ENCODE results near the gene RFX3. TPM values are rescaled to one million over a fixed set of nuclear protein-coding genes. Genes with fewer than 3 reads are reported as not detected.

The RFX3 gene
- total and polyA plus RNA-seq, 2 donors (not counting 1 experiment from before 2014, with no cell fraction given) = 2.8 to 3.1 TPM

- Histone ChIP-seq H3K9me3 (ENCODE audit: control insufficient read depth, insufficient read depth, low read depth, low read length) (no peaks in the 10 kb centered on the region), H3K36me3 (ENCODE audit: control insufficient read depth, insufficient read depth, low read length) (no peaks in the 10 kb centered on the region), H3K4me3 (replicated peaks in 1 of 4; ENCODE audit: control extremely low read depth in 1 of 4, insufficient read depth in 1 of 4, low read depth in 3 of 4, low read length in 4 of 4) (no peak overlapping the region), H3K27ac (ENCODE audit: insufficient read depth, low read length) (no peak overlapping the region), H3K27me3 (ENCODE audit: control insufficient read depth, insufficient read depth, low read length) (no peaks in the 10 kb centered on the region), H3K79me2 (ENCODE audit: control insufficient read depth, insufficient read depth, low read length) (no peaks in the 10 kb centered on the region), H3K4me2 (ENCODE audit: extremely low read depth, insufficient read depth, low read length) (no peak overlapping the region), H3K9ac (ENCODE audit: insufficient read depth, low read length) (no peak overlapping the region), H4K20me1 (ENCODE audit: control insufficient read depth, extremely low read depth, insufficient read depth, low read length) (no peaks in the 10 kb centered on the region), H2AFZ (ENCODE audit: low read length) (no peak overlapping the region), H3K4me1 (ENCODE audit: control insufficient read depth, extremely low read depth, insufficient read depth, low read length) (no peaks in the 10 kb centered on the region)
- TF ChIP-seq EZH2 (IDR thresholded peaks at IDR 0.05; ENCODE audit: low read length, missing control alignments) (no peak), CTCF (conservative IDR thresholded peaks at IDR 0.05 in 1 of 2, IDR thresholded peaks at IDR 0.05 in 1 of 2; ENCODE audit: low read depth in 1 of 2, low read length in 2 of 2) (no peak)
- no peak for DNase-seq (ENCODE audit: low read depth in 2 of 2)
Measured at GRCh38 chr9:3506164-3506563, 19.6 kb downstream of the RFX3 start.

- no peak overlapping the region for H3K4me3 ChIP-seq (replicated peaks in 1 of 4; ENCODE audit: control extremely low read depth in 1 of 4, insufficient read depth in 1 of 4, low read depth in 3 of 4, low read length in 4 of 4)
- no peaks in the 10 kb centered on the region for H3K79me2 ChIP-seq (ENCODE audit: control insufficient read depth, insufficient read depth, low read length)
- H3K9ac ChIP-seq (ENCODE audit: insufficient read depth, low read length) = no peak overlapping the region
- peaks cover 2% of the 10 kb centered on the region for H3K4me1 ChIP-seq (ENCODE audit: control insufficient read depth, extremely low read depth, insufficient read depth, low read length)
- no peak overlapping the region for H2AFZ ChIP-seq (ENCODE audit: low read length)
- no peak overlapping the region for H3K27ac ChIP-seq (ENCODE audit: insufficient read depth, low read length)
- H3K36me3 ChIP-seq (ENCODE audit: control insufficient read depth, insufficient read depth, low read length) = no peaks in the 10 kb centered on the region
- H4K20me1 ChIP-seq (ENCODE audit: control insufficient read depth, extremely low read depth, insufficient read depth, low read length) = no peaks in the 10 kb centered on the region
- no peak overlapping the region for H3K4me2 ChIP-seq (ENCODE audit: extremely low read depth, insufficient read depth, low read length)
- DNase-seq (ENCODE audit: low read depth in 2 of 2) = peak in 1 of 2 donors; percentile 73
- no peaks in the 10 kb centered on the region for H3K9me3 ChIP-seq (ENCODE audit: control insufficient read depth, insufficient read depth, low read depth, low read length)
- TF ChIP-seq CTCF (conservative IDR thresholded peaks at IDR 0.05 in 1 of 2, IDR thresholded peaks at IDR 0.05 in 1 of 2; ENCODE audit: low read depth in 1 of 2, low read length in 2 of 2) (no peak), EZH2 (IDR thresholded peaks at IDR 0.05; ENCODE audit: low read length, missing control alignments) (no peak)
- no peaks in the 10 kb centered on the region for H3K27me3 ChIP-seq (ENCODE audit: control insufficient read depth, insufficient read depth, low read length)
Measured at GRCh38 chr9:3502560-3503398, 23.0 kb downstream of the RFX3 start.

- no peaks in the 10 kb centered on the region for H3K27me3 ChIP-seq (ENCODE audit: control insufficient read depth, insufficient read depth, low read length)
- H3K4me1 ChIP-seq (ENCODE audit: control insufficient read depth, extremely low read depth, insufficient read depth, low read length) = peaks cover 5% of the 10 kb centered on the region
- no peaks in the 10 kb centered on the region for H3K36me3 ChIP-seq (ENCODE audit: control insufficient read depth, insufficient read depth, low read length)
- no peak overlapping the region for H3K27ac ChIP-seq (ENCODE audit: insufficient read depth, low read length)
- H3K79me2 ChIP-seq (ENCODE audit: control insufficient read depth, insufficient read depth, low read length) = no peaks in the 10 kb centered on the region
- H3K9me3 ChIP-seq (ENCODE audit: control insufficient read depth, insufficient read depth, low read depth, low read length) = no peaks in the 10 kb centered on the region
- no peak for DNase-seq (ENCODE audit: low read depth in 2 of 2)
- H2AFZ ChIP-seq (ENCODE audit: low read length) = no peak overlapping the region
- H4K20me1 ChIP-seq (ENCODE audit: control insufficient read depth, extremely low read depth, insufficient read depth, low read length) = no peaks in the 10 kb centered on the region
- no peak overlapping the region for H3K9ac ChIP-seq (ENCODE audit: insufficient read depth, low read length)
- no peak overlapping the region for H3K4me2 ChIP-seq (ENCODE audit: extremely low read depth, insufficient read depth, low read length)
- TF ChIP-seq CTCF (conservative IDR thresholded peaks at IDR 0.05 in 1 of 2, IDR thresholded peaks at IDR 0.05 in 1 of 2; ENCODE audit: low read depth in 1 of 2, low read length in 2 of 2) = no peak
- no peak for TF ChIP-seq EZH2 (IDR thresholded peaks at IDR 0.05; ENCODE audit: low read length, missing control alignments)
- no peak overlapping the region for H3K4me3 ChIP-seq (replicated peaks in 1 of 4; ENCODE audit: control extremely low read depth in 1 of 4, insufficient read depth in 1 of 4, low read depth in 3 of 4, low read length in 4 of 4)
Measured at GRCh38 chr9:3500044-3500443, 25.8 kb downstream of the RFX3 start.
